ENCODE data around the gene ENOX1.

GRCh38 chr13:43487461-43487860 lies 299.3 kb downstream of the ENOX1 start:
- TF ChIP-seq L3MBTL2 (conservative IDR thresholded peaks at IDR 0.05) (no peak), FOXA1 (IDR thresholded peaks at IDR 0.05) (no peak), NFRKB (IDR thresholded peaks at IDR 0.05) (no peak), SP1 (IDR thresholded peaks at IDR 0.05) (no peak)
